Thyroid gland (tissue), 4 donors: Measurements from ENCODE around the gene BMERB1.

Experiments
- CTCF ChIP-seq, 6 experiments: fragments of 200-600 bp in 3 of 6; fragments of 450-650 bp in 3 of 6; sonication (generic) in 3 of 6; IDR thresholded peaks; one replicate each; pipeline ENCODE4 v1.5.1; 2016 to 2019; ENCODE audit warnings: antibody characterized with exemption in 6 of 6, mild to moderate bottlenecking in 2 of 6, inconsistent platforms in 1 of 6, moderate library complexity in 1 of 6
- POLR2A ChIP-seq, 2 donors: fragments of 450-650 bp; IDR thresholded peaks; one replicate each; pipeline ENCODE4 v1.6.1; 2017; ENCODE audit warnings: antibody characterized with exemption in 2 of 2, mild to moderate bottlenecking in 2 of 2, moderate library complexity in 1 of 2

GRCh38 chr16:15498427-15499175 is 64.2 kb downstream of the BMERB1 start:
- TF ChIP-seq CTCF (IDR thresholded peaks at IDR 0.05) = no peak
- TF ChIP-seq POLR2A (IDR thresholded peaks at IDR 0.05) = no peak
